GM18517 (cell line): ENCODE data around the gene SH3PXD2B.
"Not testable (repeated sequence)": the region's sequence is repeated elsewhere in the genome, so short reads cannot be mapped to it uniquely, and the experiment has no call there.

Experiments used
- ATAC-seq: cut with Tn5 transposase; IDR thresholded peaks from one replicate; pipeline ENCODE4 v1.9.1; 2021; ENCODE audit warnings: mild to moderate bottlenecking, moderate library complexity; ENCODE audit not compliant: unreplicated experiment

The SH3PXD2B gene

DNA sequence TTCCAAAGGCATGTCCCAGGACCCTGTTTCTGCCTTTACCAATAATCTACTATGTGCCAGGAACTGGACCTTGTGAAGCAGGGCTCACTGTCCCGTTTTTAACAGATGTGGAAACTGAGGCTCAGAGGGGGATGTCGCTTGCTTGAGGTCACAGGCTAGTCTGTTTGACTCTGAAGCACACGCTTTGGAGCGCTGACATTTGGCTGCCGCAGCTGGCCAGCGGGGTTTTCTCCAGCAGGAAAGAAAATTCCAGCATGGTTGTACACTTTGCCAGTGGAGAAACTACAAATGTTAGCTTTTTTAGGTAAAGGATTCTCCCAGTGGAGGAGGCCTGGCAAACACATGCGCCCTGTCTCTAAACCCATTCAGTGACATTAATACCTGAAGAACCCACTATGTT is 50.5 kb downstream of the SH3PXD2B start:
- ATAC-seq: no peak

DNA sequence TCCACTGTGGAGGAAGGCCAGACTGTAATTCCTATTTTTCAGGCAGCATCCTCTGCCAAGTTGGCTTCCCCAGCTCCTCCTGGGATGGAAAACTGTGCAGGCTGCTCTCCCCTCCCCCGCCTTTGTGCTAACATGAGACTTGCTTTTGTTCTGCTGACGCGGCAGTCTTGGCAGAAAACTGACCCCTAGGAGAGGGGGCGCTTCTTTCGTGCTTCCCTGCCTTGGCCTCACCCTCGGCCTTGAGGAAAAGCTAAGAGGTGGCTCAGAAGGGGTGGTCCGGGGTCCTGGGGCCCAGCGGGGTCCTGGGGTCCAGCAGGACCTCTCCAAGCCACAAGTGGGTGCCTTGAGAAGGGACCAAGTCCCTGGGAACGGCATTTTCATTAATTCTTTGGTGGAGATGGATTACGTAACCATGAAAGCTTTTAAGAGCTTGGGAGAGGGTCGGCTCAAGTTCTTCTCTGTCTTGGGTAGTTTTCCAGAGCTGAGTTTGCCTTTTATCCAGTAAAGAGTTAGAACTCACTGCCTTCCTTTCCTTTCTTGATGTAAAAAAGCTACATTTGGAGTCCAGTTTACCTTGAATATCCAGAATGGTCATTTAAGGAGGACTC is 51.0 kb downstream of the SH3PXD2B start:
- no peak for ATAC-seq

DNA sequence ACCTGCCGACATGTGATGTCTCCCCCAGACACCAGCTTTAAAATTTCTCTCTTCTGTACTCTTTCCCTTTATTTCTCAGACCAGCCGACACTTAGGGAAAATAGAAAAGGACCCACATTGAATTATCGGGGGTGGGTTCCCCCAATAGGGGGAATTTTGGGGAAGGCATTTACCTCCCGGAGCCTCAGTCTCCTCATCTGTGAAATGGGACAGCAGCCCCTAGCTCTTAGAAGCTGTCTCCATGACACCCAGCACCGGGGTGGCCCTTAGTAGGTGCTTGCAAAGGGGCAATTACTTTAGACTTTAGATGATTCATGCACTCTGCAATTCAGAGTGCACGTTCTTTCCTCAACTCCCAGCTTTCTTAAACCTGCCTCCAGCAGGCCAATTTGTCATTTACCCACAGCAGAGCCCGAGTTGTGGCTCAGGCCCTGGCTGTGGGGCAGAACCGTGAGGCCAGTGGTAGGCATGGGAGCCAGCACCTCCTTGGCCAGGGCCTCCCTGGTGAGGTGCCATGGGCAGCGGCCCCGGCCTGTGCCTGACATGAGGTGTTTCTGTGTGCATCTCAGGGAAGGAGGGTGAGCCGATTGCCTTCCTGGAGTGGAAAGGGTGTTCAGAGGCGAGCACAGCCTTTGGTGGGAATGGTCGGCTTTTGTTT is 51.7 kb downstream of the SH3PXD2B start:
- no peak for ATAC-seq

DNA sequence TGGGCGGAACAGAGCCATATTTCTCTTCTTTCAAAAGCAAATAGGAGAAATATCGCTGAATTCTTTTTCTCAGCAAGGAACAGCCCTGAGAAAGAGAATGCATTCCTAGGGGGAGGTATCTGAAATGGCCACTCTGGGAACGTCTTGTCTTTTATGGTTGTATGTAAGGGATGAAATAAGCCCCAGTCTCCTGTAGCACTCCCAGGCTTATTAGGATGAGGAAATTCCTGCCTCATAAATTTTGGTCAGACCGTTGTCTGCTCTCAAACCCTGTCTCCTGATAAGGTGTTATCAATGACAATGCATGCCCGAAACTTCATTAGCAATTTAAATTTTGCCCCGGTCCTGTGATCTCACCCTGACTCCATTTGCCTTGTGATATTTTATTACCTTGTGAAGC is 52.3 kb downstream of the SH3PXD2B start:
- not testable (repeated sequence) for ATAC-seq

DNA sequence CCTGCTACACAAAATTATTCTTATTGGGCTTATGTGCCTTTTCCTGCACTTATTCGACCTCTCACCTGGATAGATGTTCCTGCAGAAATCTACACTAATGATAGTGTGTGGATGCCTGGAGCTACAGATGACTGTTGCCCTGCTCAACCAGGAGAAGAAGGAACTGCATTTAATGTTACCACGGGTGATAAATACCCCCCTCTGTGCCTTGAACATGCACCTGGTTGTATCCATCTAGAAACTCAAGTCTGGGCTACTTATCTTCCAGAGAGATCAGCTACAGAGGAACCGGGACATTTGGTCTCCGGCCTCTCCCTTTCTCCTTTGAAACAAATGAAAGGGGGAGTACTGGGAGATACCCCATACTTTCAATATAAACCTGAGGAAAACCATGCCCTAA is 54.5 kb downstream of the SH3PXD2B start:
- no peak for ATAC-seq

DNA sequence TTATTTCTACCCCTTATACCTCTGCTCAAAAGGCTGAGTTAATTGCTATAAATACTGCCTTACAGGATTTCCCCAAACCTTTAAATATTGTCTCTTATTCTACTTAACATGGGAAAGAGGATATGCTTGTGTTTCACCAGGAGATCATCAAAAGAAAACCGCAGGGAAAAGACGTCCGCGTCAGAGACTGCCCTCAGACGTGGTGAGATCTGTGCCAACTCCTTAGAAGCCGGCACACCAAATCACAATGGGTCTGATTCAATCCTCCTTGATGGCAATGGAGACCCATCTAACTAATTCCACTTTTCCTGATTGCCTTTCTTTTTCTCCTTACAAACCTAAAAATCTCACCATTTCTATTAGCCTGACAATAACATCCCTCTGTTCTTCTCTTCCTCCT is 55.0 kb downstream of the SH3PXD2B start:
- no peak for ATAC-seq

DNA sequence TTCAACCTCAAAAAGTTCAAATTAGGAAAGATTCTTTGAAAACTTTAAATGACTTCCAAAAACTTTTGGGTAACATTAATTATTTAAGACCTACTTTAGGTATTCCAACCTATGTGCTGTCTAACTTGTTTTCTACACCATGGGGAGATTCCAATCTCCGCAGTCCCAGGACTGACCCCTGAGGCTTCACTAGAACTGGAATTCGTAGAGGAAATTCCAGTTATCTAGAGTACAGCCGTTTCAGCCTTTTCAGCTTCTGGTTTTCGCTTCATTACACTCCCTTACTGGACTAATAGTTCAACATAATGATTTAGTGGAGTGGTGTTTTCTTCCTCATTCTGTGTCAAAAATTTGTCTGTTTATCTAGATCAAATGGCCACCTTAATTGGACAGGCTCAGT is 55.7 kb downstream of the SH3PXD2B start:
- not testable (repeated sequence) for ATAC-seq

DNA sequence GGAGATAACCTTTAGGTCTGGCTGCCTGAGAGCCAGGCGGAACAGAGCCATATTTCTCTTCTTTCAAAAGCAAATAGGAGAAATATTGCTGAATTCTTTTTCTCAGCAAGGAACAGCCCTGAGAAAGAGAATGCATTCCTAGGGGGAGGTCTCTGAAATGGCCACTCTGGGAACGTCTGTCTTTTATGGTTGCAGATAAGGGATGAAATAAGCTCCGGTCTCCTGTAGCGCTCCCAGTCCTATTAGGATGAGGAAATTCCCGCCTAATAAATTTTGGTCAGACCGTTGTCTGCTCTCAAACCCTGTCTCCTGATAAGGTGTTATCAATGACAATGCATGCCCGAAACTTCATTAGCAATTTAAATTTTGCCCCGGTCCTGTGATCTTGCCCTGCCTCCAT is 57.3 kb downstream of the SH3PXD2B start:
- not testable (repeated sequence) for ATAC-seq

DNA sequence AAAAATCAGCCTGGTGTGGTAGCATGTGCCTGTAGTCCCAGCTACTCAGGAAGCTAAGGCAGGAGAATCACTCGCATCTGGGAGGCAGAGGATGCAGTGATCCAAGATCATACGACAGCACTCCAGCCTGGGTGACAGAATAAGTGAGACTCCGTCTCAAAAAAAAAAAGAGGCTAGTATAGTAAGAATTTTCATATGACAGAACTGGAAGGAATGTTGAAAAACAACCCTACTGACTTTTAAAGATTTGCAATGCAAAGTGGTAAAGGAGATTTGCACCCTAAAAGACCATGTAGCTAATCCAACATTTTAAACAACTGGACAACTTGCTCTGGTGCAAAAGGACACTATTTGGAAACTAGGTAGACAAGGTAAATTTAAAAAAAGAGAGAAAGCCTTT is 58.1 kb downstream of the SH3PXD2B start:
- no peak for ATAC-seq

DNA sequence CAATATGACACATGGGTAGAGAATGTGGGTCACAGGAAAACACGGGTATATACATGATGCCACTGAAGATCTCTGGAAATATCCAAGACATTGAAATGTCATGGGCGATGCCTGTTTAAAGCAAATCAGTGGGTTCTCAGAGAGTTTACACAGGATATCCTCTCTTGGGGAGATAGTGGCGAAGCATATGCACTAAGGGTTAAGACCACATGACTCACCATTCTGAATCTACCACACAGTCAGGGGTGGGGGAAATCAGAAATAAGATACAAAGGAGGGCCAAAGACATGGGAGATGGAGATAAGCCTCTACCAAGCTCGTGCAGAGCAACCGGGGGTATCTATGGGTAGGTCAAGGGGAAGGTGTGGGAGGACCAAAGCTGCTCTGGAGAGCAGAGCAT is 58.8 kb downstream of the SH3PXD2B start:
- ATAC-seq: no peak

DNA sequence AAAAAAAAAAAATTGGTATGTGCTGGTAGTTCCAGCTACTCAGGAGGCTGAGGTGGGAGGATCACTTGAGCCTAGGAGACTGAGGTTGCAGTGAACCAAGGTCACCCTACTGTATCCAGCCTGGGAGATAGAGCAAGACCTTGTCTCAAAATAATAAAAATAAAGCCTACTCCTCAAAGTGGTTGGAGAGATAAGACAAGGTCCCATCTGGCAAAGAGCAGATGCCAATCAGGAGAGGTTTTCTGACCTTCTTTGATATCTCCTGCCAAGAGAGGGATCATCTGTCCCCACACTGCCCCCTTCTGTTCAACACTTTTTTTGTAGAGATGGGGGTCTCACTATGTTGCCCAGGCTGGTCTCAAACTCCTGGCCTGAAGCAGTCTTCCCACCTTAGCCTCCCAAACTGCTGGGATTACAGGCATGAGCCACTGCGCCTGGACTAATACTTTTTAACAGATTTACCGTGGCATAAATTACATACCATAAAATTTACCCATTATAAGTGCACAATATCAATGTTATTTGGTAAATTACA is 64.7 kb downstream of the SH3PXD2B start:
- ATAC-seq: no peak

DNA sequence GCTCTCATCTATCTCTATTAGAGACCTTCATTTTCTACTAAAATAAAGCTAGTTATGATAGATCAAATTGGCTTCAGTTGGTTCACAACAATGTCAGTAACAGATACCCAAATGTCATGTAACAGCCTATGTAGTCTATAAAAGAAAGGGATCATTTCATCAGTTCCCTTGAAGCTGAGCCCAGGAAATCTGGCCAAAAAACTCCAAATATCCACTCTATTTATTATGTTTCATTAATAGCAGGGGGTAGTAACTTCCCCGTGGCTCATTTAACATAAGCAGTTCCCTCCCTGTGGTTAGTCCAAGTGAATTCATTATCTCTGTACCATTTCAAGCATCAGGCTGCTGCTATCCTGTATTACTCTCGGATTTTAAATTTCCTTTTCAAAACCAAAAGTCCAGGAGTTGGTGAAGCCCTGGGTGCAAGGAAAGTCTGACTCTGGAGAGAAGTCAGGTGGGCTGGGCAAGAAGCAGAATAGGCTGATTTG is 66.0 kb downstream of the SH3PXD2B start:
- ATAC-seq: no peak

DNA sequence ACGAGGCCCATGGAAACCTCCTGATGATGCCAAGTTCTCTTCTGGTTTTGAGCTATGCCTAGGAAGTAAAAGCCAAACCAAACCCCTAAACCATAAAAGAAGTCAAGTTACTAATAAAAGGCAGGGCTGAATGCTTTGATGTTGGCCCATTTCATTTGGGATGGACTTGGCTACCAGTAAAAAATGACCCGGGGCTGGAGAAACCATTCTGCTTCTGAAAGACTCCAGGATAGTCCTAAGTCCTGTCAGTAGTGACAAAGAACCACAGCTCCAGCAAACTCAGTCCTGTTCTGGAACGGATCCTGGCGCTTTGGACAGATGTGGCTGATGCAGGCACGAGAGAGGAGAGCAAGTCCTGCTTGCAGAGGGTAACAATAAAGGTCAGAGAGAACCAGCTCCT is 68.6 kb downstream of the SH3PXD2B start:
- ATAC-seq: no peak

DNA sequence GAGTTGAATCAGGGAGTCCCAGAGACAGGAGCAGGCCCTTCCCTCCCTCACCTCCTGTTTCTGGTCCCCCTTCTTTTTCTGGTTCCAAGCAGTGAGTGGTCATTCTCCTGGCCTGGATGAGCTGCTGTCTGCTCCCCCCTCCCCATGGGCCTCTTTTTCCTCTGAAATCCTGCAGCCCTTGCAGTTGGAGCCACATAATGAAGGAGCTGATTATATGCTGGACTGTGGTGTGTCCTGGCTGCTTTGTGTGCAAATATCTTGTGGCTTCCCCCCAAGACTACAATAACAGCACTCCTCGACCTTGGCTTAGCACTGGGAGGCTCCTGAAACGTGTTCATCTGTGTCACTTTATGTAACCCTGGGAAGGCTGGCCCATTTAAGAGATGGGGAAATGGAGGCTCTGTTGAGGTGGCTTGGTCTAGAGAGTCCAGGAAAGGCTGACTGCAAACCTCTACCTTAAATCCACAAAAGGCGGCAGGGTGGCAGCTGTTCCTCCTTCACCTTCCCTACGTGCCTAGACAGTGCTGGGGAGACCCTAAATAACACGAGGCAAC is 69.2 kb downstream of the SH3PXD2B start:
- ATAC-seq: no peak

DNA sequence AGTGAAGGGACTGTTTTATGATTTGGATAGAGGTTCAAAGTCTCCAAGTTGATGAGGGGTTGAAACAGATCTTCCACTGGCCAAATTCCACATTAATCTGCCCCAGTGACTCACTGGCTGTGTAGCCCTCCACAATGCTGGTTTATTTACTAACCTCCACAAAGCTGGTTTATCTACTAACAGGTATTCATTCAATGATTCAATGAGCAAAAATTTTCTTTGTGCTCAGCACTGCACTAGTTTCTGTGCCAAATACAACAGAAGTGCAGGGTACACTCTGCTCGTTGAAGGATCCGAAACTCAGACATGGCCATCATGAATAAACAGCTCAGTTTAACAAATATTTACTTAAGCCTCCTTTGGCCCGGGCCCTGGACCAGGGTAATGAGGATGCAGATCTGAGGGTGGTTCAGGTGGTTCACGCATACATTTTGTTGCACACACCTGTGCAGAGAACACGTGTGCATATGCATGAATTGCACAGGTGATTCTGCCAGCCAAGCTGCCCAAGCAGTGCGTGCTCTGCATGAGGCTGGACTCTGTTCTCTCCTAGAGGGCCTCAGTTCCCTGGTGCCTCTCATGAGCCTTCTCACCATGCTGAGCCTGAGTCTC is 71.0 kb downstream of the SH3PXD2B start:
- no peak for ATAC-seq

DNA sequence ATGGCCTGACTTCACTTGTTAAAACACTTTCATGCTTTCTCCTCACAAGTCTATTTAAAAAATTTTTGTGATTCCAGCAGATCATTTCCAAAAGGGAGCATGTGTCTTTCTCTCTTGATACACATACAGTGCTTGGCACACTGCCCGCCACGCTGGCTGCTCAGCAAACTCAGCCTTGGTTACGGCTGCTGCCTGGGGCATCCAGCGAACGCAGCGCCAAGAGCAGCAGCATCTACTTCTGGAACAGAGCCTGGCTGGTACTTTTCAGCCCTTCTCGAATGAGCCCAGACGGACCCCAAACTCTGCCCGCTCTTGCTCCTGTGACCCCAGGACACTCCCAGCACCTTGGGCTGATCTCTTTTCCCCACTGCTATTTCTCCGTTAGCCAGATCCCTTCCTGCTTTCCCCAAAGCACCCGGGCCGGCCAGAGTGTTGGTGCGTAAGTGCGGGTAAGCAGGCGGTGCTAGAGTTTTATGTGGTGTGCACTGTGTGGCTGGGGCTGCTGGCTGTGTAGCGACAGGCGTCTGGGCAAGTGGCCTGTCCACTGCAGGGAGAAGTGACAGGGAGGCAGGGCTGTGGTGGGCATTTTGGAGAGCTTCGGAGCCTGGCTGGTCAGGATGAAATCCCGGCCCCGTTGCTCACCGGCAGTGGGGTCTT is 73.2 kb downstream of the SH3PXD2B start:
- ATAC-seq: no peak

DNA sequence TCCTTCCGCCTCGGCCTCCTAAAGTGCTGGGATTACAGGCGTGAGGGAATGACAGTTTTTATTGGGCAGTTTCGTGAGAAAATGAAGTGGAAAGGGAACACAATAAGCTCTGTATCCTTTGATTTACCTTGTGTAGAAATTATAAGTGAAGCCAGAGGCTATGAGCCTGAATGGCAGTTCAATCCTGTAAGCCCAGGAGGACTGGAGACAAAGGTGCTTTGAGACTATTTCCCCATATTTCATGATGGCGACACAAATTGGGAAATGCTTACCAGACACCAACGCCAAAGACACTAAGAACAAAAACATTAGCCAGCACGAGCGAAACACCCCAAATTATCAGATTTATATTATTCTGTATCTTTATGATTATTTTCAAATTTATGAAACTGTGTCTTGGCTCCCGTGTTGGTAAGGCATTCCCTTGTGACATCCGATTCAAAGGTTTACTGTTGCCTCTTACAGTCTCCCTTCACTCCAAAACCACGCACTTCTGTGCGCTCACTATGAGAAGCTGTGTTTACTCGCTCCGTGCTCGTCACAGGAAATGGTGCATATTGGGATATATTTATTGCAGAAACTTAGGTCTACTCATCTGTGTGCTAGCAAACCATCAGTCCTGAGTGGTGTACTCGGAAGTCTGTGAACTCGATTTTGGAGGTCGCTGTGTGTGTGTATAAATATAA is 73.9 kb downstream of the SH3PXD2B start:
- ATAC-seq: no peak

DNA sequence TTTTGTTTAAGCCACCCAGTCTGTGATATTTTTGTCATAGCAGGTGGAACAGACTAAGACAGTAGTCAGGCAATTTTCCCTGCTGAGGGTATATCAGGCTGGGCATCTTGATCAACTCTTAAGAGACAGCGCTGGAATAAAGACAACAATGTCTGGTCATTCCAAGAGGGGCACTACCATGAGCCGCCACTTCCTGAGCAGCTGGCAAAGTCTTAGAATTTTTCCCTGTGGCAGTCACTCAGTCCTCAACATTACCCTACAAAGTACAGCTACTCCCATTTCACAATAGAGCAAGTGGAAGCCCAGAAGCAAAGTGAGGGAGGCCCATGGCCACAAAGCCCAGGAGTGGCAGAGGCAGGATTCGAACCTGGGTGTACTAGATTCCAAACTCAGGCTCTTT is 74.8 kb downstream of the SH3PXD2B start:
- ATAC-seq: no peak

DNA sequence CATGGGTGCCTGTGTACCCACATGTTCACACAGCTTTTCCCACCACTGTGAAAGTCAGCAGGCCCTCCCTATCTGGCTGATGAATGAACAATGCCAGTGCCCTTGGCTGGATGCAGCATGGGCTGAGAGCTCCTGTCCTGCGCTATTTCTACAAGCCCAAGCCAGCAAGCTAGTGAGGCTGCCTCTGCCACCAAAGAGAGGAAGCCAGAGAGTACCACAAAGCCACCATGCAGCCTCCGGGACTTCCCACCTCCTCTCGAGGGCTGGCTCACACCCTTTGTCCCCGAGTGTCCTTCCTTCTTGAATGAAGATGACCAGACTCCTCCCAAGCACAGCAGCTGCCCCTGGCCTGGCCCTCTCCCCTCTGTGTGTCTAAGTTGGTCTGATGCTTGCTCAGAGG is 76.5 kb downstream of the SH3PXD2B start:
- ATAC-seq: no peak

DNA sequence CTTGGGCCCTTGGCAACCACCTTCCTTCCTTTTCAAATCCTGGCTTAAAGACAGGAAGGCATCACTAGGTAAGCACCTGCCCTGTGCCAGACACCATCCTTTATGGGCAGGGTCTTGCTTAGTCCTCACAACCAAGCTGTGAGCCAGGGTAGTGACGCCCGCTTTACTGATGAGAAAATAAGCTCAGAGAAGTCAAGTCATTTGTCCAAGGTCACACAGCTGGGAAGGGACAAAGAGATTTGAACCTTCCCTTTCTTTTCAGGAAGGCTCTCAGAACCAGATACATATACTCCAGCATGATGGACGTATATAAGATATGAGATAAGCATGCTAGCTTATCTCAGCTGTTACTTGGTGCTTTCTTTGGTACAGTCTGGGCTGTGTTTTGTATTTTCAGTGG is 76.9 kb downstream of the SH3PXD2B start:
- ATAC-seq: no peak

DNA sequence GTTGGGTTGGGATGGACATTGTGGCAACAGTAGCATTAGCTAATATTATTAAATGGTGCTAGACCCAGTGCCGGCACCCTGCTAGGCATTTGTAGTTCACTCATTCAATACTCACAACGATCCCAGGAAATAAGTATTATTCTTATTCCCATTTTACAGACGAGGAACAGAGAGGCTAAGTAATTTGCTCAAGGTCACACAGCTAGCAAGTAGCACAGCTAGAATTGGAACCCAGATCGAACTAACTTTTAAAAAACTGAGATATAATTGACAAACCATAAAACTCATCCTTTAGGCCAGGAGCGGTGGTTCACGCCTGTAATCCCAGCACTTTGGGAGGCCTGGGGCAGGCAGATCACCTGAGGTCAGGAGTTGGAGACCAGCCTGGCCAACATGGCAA is 79.5 kb downstream of the SH3PXD2B start:
- no peak for ATAC-seq
